Measurements from ENCODE around the gene PPM1J.
"Not testable (repeated sequence)": the region's sequence is repeated elsewhere in the genome, so short reads cannot be mapped to it uniquely, and the experiment has no call there.

PPM1J gene

GRCh38 chr1:112715264-112716053 is at the start of gene PPM1J:
PPM1J (minus strand) TSS chr1:112715332; CDS start chr1:112715301, 31 bp downstream.
- DNase-seq, result peak; percentile 69

GRCh38 chr1:112762541-112763500 is 47.7 kb upstream of the PPM1J start:
- DNase-seq, result no peak

- no peak for DNase-seq
These were observed 46.8 kb upstream of the PPM1J start for GRCh38 chr1:112761714-112762480.

- DNase-seq, result no peak
These were observed 44.1 kb upstream of the PPM1J start for GRCh38 chr1:112759228-112759627.

- no peak for DNase-seq
These were observed 39.0 kb upstream of the PPM1J start for GRCh38 chr1:112754116-112754628.

GRCh38 chr1:112748396-112748795 is 33.3 kb upstream of the PPM1J start:
- no peak for DNase-seq

- DNase-seq, result no peak
These were observed 29.0 kb upstream of the PPM1J start for GRCh38 chr1:112744009-112744578.

- DNase-seq, result no peak
These were observed 28.3 kb upstream of the PPM1J start for GRCh38 chr1:112743174-112744008.

- DNase-seq, result no peak
These were observed 22.4 kb upstream of the PPM1J start for GRCh38 chr1:112737573-112737972.

- DNase-seq, result peak; percentile 51
These were observed 20.6 kb upstream of the PPM1J start for GRCh38 chr1:112735752-112736151.

GRCh38 chr1:112731451-112731850 is 16.3 kb upstream of the PPM1J start:
- no peak for DNase-seq

GRCh38 chr1:112729909-112730308 is 14.8 kb upstream of the PPM1J start:
- DNase-seq, result no peak

GRCh38 chr1:112729011-112729410 is 13.9 kb upstream of the PPM1J start:
- DNase-seq, result not testable (repeated sequence)

- DNase-seq, result not testable (repeated sequence)
These were observed 13.3 kb upstream of the PPM1J start for GRCh38 chr1:112728306-112728971.

- DNase-seq, result peak; percentile 14
These were observed 12.6 kb upstream of the PPM1J start for GRCh38 chr1:112727716-112728115.

GRCh38 chr1:112724240-112724639 is 9.1 kb upstream of the PPM1J start:
- DNase-seq, result not testable (repeated sequence)

- no peak for DNase-seq
These were observed 8.3 kb upstream of the PPM1J start for GRCh38 chr1:112723511-112723839.

- DNase-seq, result no peak
These were observed 7.7 kb upstream of the PPM1J start for GRCh38 chr1:112722601-112723510.

GRCh38 chr1:112721966-112722524 is 6.9 kb upstream of the PPM1J start:
- DNase-seq, result no peak
